ENCODE results near the gene CNTNAP1. TPM values are rescaled to one million over a fixed set of nuclear protein-coding genes. Genes with fewer than 3 reads are reported as not detected.

Gene CNTNAP1
- 45.2 and 52.4 TPM in 2 replicates for total RNA-seq

DNA sequence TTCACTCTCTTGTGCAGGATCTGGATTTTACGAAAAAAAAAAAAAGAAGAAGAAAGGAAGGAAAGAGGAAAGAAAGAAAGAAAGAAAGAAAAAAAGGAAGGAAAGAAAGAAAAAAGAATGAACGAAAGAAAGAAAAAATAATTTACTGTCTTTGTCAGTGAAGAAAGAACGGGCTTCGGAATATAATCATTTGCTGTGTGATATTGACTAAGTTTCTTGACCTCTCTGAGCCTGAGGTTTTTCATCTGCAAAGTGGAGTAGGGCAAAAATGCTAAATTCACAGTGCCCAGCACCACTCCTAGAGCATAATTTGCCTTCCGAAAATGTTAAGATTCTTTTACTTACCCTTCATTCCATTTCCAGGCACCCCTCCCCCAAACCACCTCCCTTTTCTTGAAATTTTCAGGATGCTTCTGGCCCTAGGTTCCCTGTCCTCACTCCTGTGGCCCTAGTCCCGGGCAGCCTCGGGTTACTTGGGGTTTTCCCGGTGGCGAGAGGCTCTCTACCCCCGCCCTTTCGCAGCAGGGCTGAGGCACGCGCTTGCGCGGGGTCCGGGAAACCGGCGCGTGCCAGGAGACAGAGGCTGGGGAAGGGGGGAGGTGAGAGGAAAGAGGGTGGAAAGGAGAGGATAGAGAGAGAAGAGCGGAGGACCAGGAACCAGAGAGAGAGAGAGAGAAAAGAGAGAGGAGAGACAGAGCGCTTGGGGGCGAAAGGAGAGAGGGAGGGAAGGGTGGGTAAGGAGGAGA lies at the start of gene CNTNAP1:
TSS of gene CNTNAP1 (plus strand) at position 556 of the 746 bp plus-strand sequence. CDS start 299 bp downstream, outside the sequence.

DNA sequence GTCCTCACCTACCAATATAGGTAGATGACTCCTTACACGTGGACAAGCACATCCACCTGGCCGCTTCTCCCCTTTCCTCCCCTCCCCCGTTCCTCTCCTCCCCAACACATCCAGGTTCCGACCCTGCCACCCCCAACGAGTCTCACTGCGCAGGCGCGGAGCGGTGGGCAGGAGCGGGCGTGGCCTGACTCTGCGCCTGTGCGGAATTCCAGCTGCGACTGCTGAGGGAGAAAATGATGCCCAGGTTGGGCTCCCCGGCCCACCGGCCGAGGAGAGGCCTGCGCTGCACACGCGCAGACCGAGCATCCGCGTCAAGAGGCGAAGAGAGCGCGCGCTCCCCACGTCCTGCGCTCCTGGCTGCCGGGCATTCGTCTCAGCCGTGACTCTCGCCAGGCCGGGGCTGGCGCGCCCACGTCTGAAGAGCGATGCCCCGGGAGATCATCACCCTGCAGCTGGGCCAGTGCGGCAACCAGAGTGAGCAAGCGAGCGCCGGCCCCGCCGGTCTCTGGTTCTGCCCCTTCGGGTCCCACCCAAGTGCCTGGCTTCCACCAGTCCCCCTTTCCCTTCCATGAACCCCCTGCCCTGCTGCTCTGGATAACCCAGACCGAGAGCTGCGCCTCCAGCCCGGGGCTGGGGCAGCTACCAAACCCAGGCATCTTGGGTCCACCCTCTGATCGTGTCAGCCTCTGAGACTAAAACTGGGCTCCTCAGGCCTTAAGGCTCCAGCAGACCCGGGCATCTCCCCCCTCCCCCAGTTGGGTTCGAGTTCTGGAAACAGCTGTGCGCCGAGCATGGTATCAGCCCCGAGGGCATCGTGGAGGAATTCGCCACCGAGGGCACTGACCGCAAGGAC lies 23.0 kb upstream of the CNTNAP1 start, which contains the start of gene TUBG2:
TSS of gene TUBG2 (plus strand) at position 206 of the 853 bp plus-strand sequence. CDS start at position 426, 220 bp downstream.

DNA sequence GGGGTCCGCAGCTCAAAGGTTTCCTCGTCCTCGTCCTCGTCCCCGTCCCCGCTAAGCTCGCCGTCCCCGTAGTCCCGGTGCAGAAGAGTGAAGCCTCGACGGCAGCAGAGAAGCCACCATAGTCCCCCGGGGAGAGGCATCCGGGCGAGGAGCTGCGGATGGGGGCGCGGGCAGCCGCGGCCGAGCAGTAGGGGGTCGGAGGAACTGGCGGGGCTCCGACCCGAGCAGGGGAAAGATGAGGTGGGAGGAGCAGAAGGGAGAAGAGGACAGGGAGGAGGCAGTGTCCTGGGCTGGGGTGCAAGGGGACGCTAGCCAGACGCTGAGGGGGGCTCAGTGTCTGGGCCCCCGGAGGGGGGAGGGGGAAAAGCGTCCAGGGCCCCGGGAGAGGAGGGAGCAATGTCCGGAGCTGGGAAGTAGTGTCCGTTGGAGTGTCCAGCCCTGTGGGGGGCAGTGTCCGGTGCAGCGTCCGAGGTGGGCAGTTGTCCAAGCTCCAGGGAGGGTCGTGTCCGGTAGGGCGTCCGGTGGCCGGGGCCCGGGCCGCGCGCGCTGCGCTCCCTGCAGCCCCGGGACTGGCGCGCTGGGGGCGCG lies 5.8 kb upstream of the CNTNAP1 start, which contains the start of gene PLEKHH3:
TSS of gene PLEKHH3 (minus strand) at position 571 of the 588 bp plus-strand sequence. CDS start at position 140, 431 bp downstream.

DNA sequence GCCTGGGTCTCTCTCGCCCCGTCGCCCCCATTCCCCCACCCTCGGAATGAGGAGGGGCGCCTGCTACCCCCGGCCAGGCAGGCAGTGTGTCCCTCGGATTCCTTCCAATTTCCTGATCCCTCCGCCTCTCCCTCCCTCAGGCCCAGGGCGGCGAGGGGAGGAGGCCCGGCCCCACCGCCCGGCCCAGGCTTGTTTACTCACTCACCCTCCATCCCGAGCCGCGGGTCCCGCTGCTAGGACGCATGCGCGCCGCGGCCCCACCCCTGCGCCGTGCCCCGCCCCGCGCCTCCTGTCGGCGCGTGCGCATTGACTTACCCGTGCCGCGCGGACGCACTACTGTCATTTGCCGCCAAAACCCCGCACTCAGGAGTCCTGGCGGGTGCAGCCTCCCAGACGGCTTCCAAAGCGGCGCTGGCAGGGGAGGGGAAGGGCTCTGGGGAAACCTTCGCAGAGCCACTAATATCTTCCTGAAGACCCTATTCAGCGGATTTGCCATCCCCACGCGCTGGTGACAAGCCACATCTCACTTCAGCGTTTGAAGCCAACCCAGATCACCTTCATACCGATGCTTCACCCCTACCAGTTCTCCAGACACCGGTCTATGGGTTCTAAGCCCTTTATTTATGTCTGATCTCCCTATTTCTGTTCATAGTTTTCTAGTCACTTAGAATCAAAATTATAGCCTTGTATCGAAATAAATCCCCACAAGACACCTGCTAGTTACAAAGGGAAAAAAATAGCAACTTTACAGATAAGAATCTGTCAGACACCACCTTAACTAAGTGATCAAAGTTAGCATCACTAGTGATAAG lies 62.7 kb downstream of the CNTNAP1 start, which contains the start of gene EZH1:
TSS of gene EZH1 (minus strand) at position 235 of the 812 bp plus-strand sequence. CDS start 16,099 bp downstream, outside the sequence.

Other genes with a start within 250 kb of the CNTNAP1 start
- gene ATP6V0A1, start 223.7 kb upstream of the CNTNAP1 start, total RNA-seq = 53.4 and 53.5 TPM in 2 replicates
- 39.3 and 53.4 TPM in 2 replicates for gene NAGLU, start 146.3 kb upstream of the CNTNAP1 start, total RNA-seq
- gene HSD17B1, start 129.6 kb upstream of the CNTNAP1 start, total RNA-seq = 2.3 and 3.7 TPM in 2 replicates
- 15.1 and 16.3 TPM in 2 replicates for gene COASY, start 120.4 kb upstream of the CNTNAP1 start, total RNA-seq
- 39.9 and 45.2 TPM in 2 replicates for gene MLX, start 115.4 kb upstream of the CNTNAP1 start, total RNA-seq
- gene PSMC3IP, start 104.8 kb upstream of the CNTNAP1 start, total RNA-seq = 6.7 and 20.6 TPM in 2 replicates
- gene RETREG3, start 73.2 kb upstream of the CNTNAP1 start, total RNA-seq = 44.9 and 55.6 TPM in 2 replicates
- gene TUBG1, start 72.8 kb upstream of the CNTNAP1 start, total RNA-seq = 16.4 and 31.3 TPM in 2 replicates
- gene TUBG2, start 23.2 kb upstream of the CNTNAP1 start, total RNA-seq = 7.4 and 11.0 TPM in 2 replicates
- 14.6 and 20.4 TPM in 2 replicates for gene PLEKHH3, start 5.5 kb upstream of the CNTNAP1 start, total RNA-seq
- 3.5 and 5.8 TPM in 2 replicates for gene CCR10, start 688 bp upstream of the CNTNAP1 start, total RNA-seq
- gene EZH1, start 62.5 kb downstream of the CNTNAP1 start, total RNA-seq = 18.6 and 24.0 TPM in 2 replicates
- 0.37 TPM in 1 of 2 replicates, not detected in the other for gene RAMP2, start 78.7 kb downstream of the CNTNAP1 start, total RNA-seq
- 62.7 and 87.4 TPM in 2 replicates for gene VPS25, start 90.9 kb downstream of the CNTNAP1 start, total RNA-seq
- gene WNK4, start 98.1 kb downstream of the CNTNAP1 start, total RNA-seq = 2.9 and 4.3 TPM in 2 replicates
- 58.2 and 72.0 TPM in 2 replicates for gene COA3, start 116.2 kb downstream of the CNTNAP1 start, total RNA-seq
- gene CNTD1, start 116.3 kb downstream of the CNTNAP1 start, total RNA-seq = 0.37 TPM in 1 of 2 replicates, not detected in the other
- 107 and 110 TPM in 2 replicates for gene BECN1, start 141.8 kb downstream of the CNTNAP1 start, total RNA-seq
- gene PSME3, start 150.9 kb downstream of the CNTNAP1 start, total RNA-seq = 58.4 and 103 TPM in 2 replicates
- gene AOC2, start 162.0 kb downstream of the CNTNAP1 start, total RNA-seq = 0.33 and 0.75 TPM in 2 replicates
- 0.11 and 0.12 TPM in 2 replicates for gene AOC3, start 168.7 kb downstream of the CNTNAP1 start, total RNA-seq
- not detected in 2 replicates for gene G6PC1, start 218.3 kb downstream of the CNTNAP1 start, total RNA-seq